Esophagus muscularis mucosa (tissue), 4 donors: ENCODE measurements around the gene MORN2.

Source experiments
- CTCF ChIP-seq, 3 experiments: fragments of 200-600 bp in 2 of 3; fragments of 450-650 bp in 1 of 3; sonication (generic) in 2 of 3; IDR thresholded peaks; one replicate each; pipeline ENCODE4 v1.5.1; 2017 to 2019; ENCODE audit warnings: antibody characterized with exemption in 3 of 3, mild to moderate bottlenecking in 2 of 3, moderate library complexity in 1 of 3
- EP300 ChIP-seq: sonication (generic); formaldehyde crosslinking; IDR thresholded peaks from one replicate; pipeline ENCODE4 v1.6.1; 2017; ENCODE audit warnings: antibody characterized with exemption
- POLR2A ChIP-seq: fragments of 450-650 bp; IDR thresholded peaks from one replicate; pipeline ENCODE4 v1.6.1; 2017; ENCODE audit warnings: antibody characterized with exemption, moderate library complexity, mild to moderate bottlenecking, low read depth
- POLR2AphosphoS5 ChIP-seq, 2 donors: sonication (generic); formaldehyde crosslinking; IDR thresholded peaks; one replicate each; pipeline ENCODE4 v1.6.1; 2017; ENCODE audit warnings: antibody characterized with exemption in 2 of 2

- no peak for TF ChIP-seq CTCF (IDR thresholded peaks at IDR 0.05)
- no peak for TF ChIP-seq POLR2AphosphoS5 (IDR thresholded peaks at IDR 0.05)
- no peak for TF ChIP-seq EP300
- no peak for TF ChIP-seq POLR2A
Observed at GRCh38 chr2:38922389-38922788, 46.6 kb downstream of the MORN2 start.
